Right ventricle myocardium inferior (tissue), 1 donor: Measurements from ENCODE around the gene LAMA2. TPM values are rescaled to one million over a fixed set of nuclear protein-coding genes. Genes with fewer than 3 reads are reported as not detected.

Source experiments
- ATAC-seq: fragments of 200-7000 bp; cut with Tn5 transposase; one replicate; pipeline ENCODE4 v1.9.1; 2020; ENCODE audit warnings: mild to moderate bottlenecking, moderate library complexity
- DNase-seq: peaks from one replicate; pipeline ENCODE4 v3.0.0; 2021; ENCODE audit errors: missing footprints
- intact Hi-C: fragments of 100-400 bp; cut with DNase I; formaldehyde crosslinking; loops from one replicate; pipeline ENCODE4 v1.11.0; 2022
- total RNA-seq: library from RNA; stranded (reverse); fragmentation: NEBNext Ultra II Directional; extraction: Animal tissue kit (Norgen Biotek cat#: 25700); gene quantifications from one replicate; pipeline ENCODE4 v1.2.1, GENCODE V29; 2021
- donor health status: DM: no; HTN: yes; CAD: no; lungs with severe emphysema.

The LAMA2 gene
- total RNA-seq, 1 donor from 2014 or later, result 119 TPM

- intact Hi-C loops, result loop anchor here (2.0 to 10.0 kb wide), 3 partner anchors 246 to 456 kb away; no protein-coding TSS in a partner anchor
- no peak for DNase-seq
- ATAC-seq, result peak; percentile 84
Measured at GRCh38 chr6:128888444-128889175, 5.7 kb downstream of the LAMA2 start.

- ATAC-seq, result peak; percentile 57
- intact Hi-C loops, result loop anchor here (2.0 to 10.0 kb wide), 3 partner anchors 245 to 455 kb away; no protein-coding TSS in a partner anchor
Measured at GRCh38 chr6:128889870-128890269, 6.9 kb downstream of the LAMA2 start.

GRCh38 chr6:128892079-128892478 lies 9.1 kb downstream of the LAMA2 start:
- intact Hi-C loops, result no loop called here
- no peak for DNase-seq
- ATAC-seq, result no peak

More at GRCh38 chr6:128889870-128890269, 6.9 kb downstream of the LAMA2 start:
- DNase-seq, result no peak

GRCh38 chr6:128899341-128900050 lies 16.6 kb downstream of the LAMA2 start:
- no peak for DNase-seq
- intact Hi-C loops, result no loop called here
- no peak for ATAC-seq

DNA sequence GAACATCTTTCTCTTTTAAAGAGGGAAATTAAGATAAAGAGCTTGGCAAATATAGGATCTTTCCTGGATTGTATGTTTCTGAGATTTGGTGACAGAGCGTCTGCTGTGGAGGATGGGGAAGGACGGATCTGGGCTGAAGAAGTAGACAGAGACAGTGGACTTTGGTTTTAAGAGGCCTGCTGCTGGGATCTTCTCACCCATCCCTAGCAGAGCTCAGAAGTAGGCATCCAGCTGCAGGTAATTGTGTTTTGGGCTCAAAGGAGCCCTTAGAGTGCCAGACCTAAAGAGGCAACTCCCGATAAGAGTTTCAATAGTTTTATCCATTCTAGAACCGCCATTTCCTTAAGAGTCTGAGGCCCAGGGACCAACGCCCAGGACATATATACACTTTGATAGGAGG lies 20.8 kb downstream of the LAMA2 start:
- ATAC-seq (no peak), DNase-seq (no peak)
- intact Hi-C loops, result no loop called here

GRCh38 chr6:128914051-128914450 lies 31.1 kb downstream of the LAMA2 start:
- no peak for DNase-seq
- no peak for ATAC-seq
- intact Hi-C loops, result no loop called here

- ATAC-seq, result no peak
- intact Hi-C loops, result no loop called here
- DNase-seq, result no peak
Measured at GRCh38 chr6:128918886-128919285, 35.9 kb downstream of the LAMA2 start.

DNA sequence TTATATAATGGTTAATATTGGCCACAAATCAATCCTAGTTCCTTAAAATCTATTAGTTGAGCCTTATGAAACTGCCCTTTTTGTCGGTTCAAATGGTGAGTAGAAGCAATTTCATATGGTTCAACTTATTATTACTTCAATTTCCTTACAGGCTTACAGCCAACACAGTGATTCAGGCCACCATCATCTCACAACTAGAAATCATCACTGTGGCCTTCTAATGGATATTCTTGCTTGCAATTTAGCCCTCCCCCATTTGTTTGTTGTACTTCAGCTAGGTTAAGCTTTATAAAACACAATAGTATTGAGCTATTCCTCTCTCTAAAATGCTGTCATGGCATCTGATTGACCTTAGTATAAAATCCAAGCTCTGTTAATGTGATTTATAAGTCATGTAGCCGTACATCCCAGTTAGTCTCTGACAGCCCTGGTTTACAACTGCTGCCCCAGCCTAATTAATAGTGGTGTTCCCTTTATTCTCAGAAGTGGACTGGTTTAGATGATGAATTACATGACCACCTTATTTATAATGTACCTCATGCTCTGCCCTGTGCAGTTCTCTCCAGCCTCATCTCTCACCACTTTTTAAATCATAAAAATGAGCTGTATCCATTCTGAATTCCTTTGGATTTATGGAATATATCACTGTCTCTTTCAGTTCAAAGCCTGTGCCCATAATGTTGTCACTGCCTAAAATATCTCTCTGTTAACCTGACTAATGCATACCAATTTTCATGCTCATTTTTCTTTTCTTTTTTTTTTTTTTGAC lies 36.7 kb downstream of the LAMA2 start:
- intact Hi-C loops, result no loop called here
- no peak for ATAC-seq
- DNase-seq, result no peak

GRCh38 chr6:128925765-128926164 lies 42.8 kb downstream of the LAMA2 start:
- DNase-seq (no peak), ATAC-seq (no peak)
- intact Hi-C loops, result no loop called here

- ATAC-seq, result no peak
- peak; percentile 40 for DNase-seq
- intact Hi-C loops, result no loop called here
Measured at GRCh38 chr6:128929869-128930268, 46.9 kb downstream of the LAMA2 start.

- ATAC-seq, result no peak
- no peak for DNase-seq
- intact Hi-C loops, result no loop called here
Measured at GRCh38 chr6:128930321-128930720, 47.4 kb downstream of the LAMA2 start.

DNA sequence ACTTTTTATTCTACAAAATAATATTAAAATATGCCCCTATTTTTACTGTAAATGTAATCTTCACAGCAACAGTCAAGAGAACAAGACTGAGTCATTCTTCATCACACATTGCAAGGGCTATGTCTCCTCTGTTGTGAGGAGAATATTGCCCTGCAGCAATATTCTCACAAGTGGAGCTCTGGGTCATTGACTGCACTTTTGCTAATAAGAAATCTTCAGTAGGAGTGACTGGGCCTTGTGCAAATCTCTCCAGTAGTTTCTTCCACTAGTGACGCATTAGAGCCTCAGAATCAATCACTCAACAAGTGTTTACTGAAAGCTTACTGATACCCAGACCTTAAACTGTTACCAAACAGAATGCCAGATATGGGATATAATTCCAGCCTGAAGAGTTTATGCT lies 49.1 kb downstream of the LAMA2 start:
- ATAC-seq (no peak), DNase-seq (no peak)

DNA sequence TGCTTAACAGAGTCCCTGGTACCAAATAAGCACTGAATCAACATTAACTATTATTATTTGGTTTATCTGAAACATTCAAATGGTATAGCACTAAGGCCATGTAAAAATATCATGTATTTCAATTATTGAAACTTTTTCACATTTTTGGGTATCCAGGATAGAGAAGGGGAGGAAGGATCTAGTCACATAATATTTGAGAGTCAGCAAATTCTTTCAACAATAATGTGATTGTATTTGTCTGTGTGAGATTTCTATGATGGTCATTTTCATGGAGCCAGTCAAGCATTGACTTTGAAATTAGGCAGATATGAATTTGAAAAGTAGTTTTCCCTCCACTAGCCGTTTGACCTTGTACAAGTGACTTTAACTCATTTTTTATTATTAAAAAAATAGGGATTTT lies 67.9 kb downstream of the LAMA2 start:
- intact Hi-C loops, result no loop called here
- ATAC-seq (no peak), DNase-seq (no peak)

More for the DNA sequence above, 49.1 kb downstream of the LAMA2 start:
- intact Hi-C loops, result no loop called here

DNA sequence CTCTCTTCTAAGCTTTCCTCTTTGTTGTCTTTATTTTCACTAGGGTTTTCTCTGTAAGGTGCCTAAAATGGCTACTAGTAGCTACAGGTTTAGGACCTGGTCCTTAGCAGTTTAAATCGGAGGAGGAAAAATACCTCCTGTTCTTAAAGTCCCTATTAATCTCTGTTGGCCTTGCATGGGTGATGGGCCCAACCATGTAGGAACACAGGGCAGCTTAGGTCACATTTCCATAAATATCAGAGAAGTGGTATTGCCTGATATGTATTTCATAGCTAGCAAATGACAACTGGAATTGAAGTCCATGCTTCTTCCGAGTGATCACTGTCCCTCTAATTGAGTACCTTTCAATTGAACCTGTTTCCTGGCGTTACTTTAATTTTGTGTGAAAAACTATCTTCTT lies 70.0 kb downstream of the LAMA2 start:
- ATAC-seq, result peak; percentile 48
- no peak for DNase-seq
- intact Hi-C loops, result no loop called here

DNA sequence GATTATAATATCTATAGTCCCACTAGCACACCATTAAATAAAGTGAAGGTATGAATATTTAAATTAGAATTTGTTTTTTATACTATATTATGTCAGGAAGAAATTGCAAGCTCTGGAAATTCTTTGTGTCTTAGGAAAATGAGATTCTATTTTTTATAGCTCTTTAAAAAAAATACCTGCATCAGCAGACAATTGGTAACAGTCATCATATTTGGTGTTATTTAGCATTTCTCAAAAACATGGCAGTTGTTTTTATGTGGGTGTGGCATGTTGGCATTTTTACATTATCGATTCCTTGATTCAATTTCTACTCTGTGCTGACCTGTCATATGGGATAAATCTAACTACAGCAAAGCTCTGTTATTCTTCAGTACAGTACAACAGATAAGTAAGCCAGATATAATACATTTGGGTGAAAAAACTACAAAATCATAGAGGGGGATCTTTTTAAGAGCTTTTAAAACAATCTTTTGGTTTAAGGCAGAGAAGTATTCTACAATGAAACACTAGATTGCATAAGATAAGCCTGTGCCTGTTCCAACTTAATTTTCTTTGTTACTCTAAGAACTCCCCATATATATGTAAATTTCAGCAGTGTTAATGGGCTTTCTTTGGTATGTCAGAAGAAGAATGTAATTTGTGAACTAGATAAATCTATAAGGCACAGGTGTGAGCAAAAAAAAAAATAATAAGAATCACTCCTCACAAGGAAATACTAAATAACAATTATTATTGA lies 71.5 kb downstream of the LAMA2 start:
- intact Hi-C loops, result no loop called here
- no peak for DNase-seq
- ATAC-seq, result no peak

GRCh38 chr6:128963561-128963960 lies 80.6 kb downstream of the LAMA2 start:
- no peak for ATAC-seq
- DNase-seq, result no peak
- intact Hi-C loops, result no loop called here

GRCh38 chr6:128964233-128964755 lies 81.4 kb downstream of the LAMA2 start:
- DNase-seq (no peak), ATAC-seq (no peak)
- intact Hi-C loops, result no loop called here

GRCh38 chr6:128964771-128965170 lies 81.8 kb downstream of the LAMA2 start:
- DNase-seq (no peak), ATAC-seq (no peak)
- intact Hi-C loops, result no loop called here

GRCh38 chr6:128966934-128967333 lies 84.0 kb downstream of the LAMA2 start:
- DNase-seq, result no peak
- intact Hi-C loops, result no loop called here
- ATAC-seq, result no peak
